Activated CD8-positive, alpha-beta T cell treated with anti-CD3 and anti-CD28 coated beads for 36 hours (primary cell): ENCODE data around the gene INTS11. TPM values are rescaled to one million over a fixed set of nuclear protein-coding genes. Genes with fewer than 3 reads are reported as not detected.
A peak's percentile ranks its signal among the peaks of the same experiment; 100 is the strongest.

Source experiments
- ATAC-seq: fragments of 200-7000 bp; cut with Tn5 transposase; one replicate; pipeline ENCODE4 v1.10.0; 2021; ENCODE audit warnings: mild to moderate bottlenecking, moderate library complexity
- CTCF ChIA-PET: fragments of 350-600 bp; sonication (Branson Sonifier 250); formaldehyde crosslinking; loops from one replicate; lab custom pipeline; 2021; ENCODE audit warnings: antibody characterized with exemption; lab: Charles Lee
- POLR2A ChIA-PET: fragments of 350-600 bp; sonication (Branson Sonifier 250); formaldehyde crosslinking; loops from one replicate; lab custom pipeline; 2021; ENCODE audit warnings: antibody characterized with exemption; lab: Charles Lee
- DNase-seq: peaks from one replicate; pipeline ENCODE4 v3.0.0-alpha.2; 2020
- H3K27ac Mint-ChIP-seq: one replicate; pipeline ENCODE4 v1.8.0; 2021; ENCODE audit warnings: mild to moderate bottlenecking, mixed read lengths
- H3K27me3 Mint-ChIP-seq: one replicate; pipeline ENCODE4 v1.8.0; 2021; ENCODE audit warnings: mixed read lengths
- H3K36me3 Mint-ChIP-seq: one replicate; pipeline ENCODE4 v1.8.0; 2021; ENCODE audit warnings: low read depth, mixed read lengths
- H3K4me1 Mint-ChIP-seq: one replicate; pipeline ENCODE4 v1.8.0; 2021; ENCODE audit warnings: low read depth, mixed read lengths
- H3K4me3 Mint-ChIP-seq: one replicate; pipeline ENCODE4 v1.8.0; 2021; ENCODE audit warnings: mild to moderate bottlenecking, moderate library complexity, mixed read lengths
- H3K9me3 Mint-ChIP-seq: one replicate; pipeline ENCODE4 v1.8.0; 2021; ENCODE audit warnings: mixed read lengths
- CTCF ChIP-seq: fragments of 200-600 bp; IDR thresholded peaks from one replicate; pipeline ENCODE4 v1.8.0; 2022; ENCODE audit warnings: antibody characterized with exemption, mild to moderate bottlenecking
- intact Hi-C: fragments of 100-400 bp; cut with micrococcal nuclease; formaldehyde crosslinking; loops from one replicate; pipeline ENCODE4 v1.10.0; 2022
- total RNA-seq, 2 experiments: library from RNA; stranded (reverse); gene quantifications; one replicate each; pipeline ENCODE4 v1.2.3, GENCODE V29; 2021

INTS11 gene
- total RNA-seq, 2 experiments from 2014 or later = 110 to 122 TPM

GRCh38 chr1:1311107-1312104 lies 13.1 kb downstream of the INTS11 start:
- intact Hi-C loops = no loop called here
- no peaks in the 10 kb centered on the region for H3K9me3 Mint-ChIP-seq
- H3K4me1 Mint-ChIP-seq = peaks cover 7% of the 10 kb centered on the region
- no peak for DNase-seq
- no peaks in the 10 kb centered on the region for H3K27me3 Mint-ChIP-seq
- H3K4me3 Mint-ChIP-seq = no peak overlapping the region
- no peak overlapping the region for H3K27ac Mint-ChIP-seq
- H3K36me3 Mint-ChIP-seq = peaks cover 25% of the 10 kb centered on the region
- no peak for ATAC-seq
- no peak for TF ChIP-seq CTCF
- CTCF ChIA-PET = no interaction called here
- POLR2A ChIA-PET = interaction anchor here (1.0 to 1.1 kb wide), 3 partner anchors 17 to 64 kb away, joined by 3 read pairs; partner anchors contain the start of gene AURKAIP1

- H3K27ac Mint-ChIP-seq = no peak overlapping the region
- no peak for DNase-seq
- H3K36me3 Mint-ChIP-seq = peaks cover 23% of the 10 kb centered on the region
- no peaks in the 10 kb centered on the region for H3K9me3 Mint-ChIP-seq
- intact Hi-C loops = no loop called here
- TF ChIP-seq CTCF = no peak
- ChIA-PET CTCF (interaction anchor here (1.6 kb wide), 1 partner anchor 21 kb away, joined by 4 read pairs; no protein-coding TSS in a partner anchor), POLR2A (interaction anchor here (0.9 to 1.7 kb wide), 5 partner anchors 9 to 139 kb away, joined by 3 to 9 read pairs (median 6); partner anchors contain the start of gene AURKAIP1)
- H3K4me3 Mint-ChIP-seq = peak overlapping the region; percentile 79
- H3K4me1 Mint-ChIP-seq = peaks cover 15% of the 10 kb centered on the region
- no peaks in the 10 kb centered on the region for H3K27me3 Mint-ChIP-seq
- no peak for ATAC-seq
Observed at GRCh38 chr1:1310476-1311053, 13.9 kb downstream of the INTS11 start.

GRCh38 chr1:1310109-1310385 lies 14.4 kb downstream of the INTS11 start:
- POLR2A ChIA-PET = interaction anchor here (0.9 to 1.7 kb wide), 6 partner anchors 10 to 139 kb away, joined by 3 to 9 read pairs (median 4); partner anchors contain the start of gene TAS1R3
- intact Hi-C loops = no loop called here
- Mint-ChIP-seq H3K36me3 (peaks cover 20% of the 10 kb centered on the region), H3K27ac (no peak overlapping the region), H3K4me1 (peaks cover 19% of the 10 kb centered on the region), H3K9me3 (no peaks in the 10 kb centered on the region), H3K4me3 (peak overlapping the region; percentile 79), H3K27me3 (no peaks in the 10 kb centered on the region)
- no peak for TF ChIP-seq CTCF
- CTCF ChIA-PET = interaction anchor here (1.6 kb wide), 1 partner anchor 20 kb away, joined by 4 read pairs; no protein-coding TSS in a partner anchor
- ATAC-seq (no peak), DNase-seq (no peak)

GRCh38 chr1:1309251-1310108 lies 15.0 kb downstream of the INTS11 start:
- Mint-ChIP-seq H3K27ac (peak overlapping the region; percentile 42), H3K9me3 (no peaks in the 10 kb centered on the region), H3K4me3 (peak overlapping the region; percentile 79), H3K36me3 (peaks cover 16% of the 10 kb centered on the region), H3K27me3 (no peaks in the 10 kb centered on the region), H3K4me1 (peaks cover 23% of the 10 kb centered on the region)
- ATAC-seq (no peak), DNase-seq (peak; percentile 20)
- intact Hi-C loops = no loop called here
- POLR2A ChIA-PET = interaction anchor here (0.9 to 1.7 kb wide), 5 partner anchors 10 to 39 kb away, joined by 3 to 9 read pairs (median 6); partner anchors contain the start of gene TAS1R3
- CTCF ChIA-PET = interaction anchor here (1.0 to 1.6 kb wide), 2 partner anchors 19 to 93 kb away, joined by 3 to 4 read pairs; no protein-coding TSS in a partner anchor
- TF ChIP-seq CTCF = no peak
